Epithelial cell of esophagus (primary cell): ENCODE data around the gene IL20RB.

Experiments
- DNase-seq: peaks from one replicate; pipeline ENCODE4 v3.0.0; 2010; ENCODE audit warnings: low read depth
- H3K4me3 ChIP-seq: 2 replicates; pipeline ENCODE4 v1.5.1; 2011; ENCODE audit warnings: mild to moderate bottlenecking, low read length, control low read depth
- TF ChIP-seq, protein P1 (sequence below): IDR thresholded peaks from 2 replicates; pipeline ENCODE4 v1.5.1; 2011; ENCODE audit warnings: low read depth, mild to moderate bottlenecking, low read length, control low read depth, inconsistent platforms; ENCODE audit not compliant: insufficient read depth; ENCODE audit errors: missing control alignments

Gene IL20RB

DNA sequence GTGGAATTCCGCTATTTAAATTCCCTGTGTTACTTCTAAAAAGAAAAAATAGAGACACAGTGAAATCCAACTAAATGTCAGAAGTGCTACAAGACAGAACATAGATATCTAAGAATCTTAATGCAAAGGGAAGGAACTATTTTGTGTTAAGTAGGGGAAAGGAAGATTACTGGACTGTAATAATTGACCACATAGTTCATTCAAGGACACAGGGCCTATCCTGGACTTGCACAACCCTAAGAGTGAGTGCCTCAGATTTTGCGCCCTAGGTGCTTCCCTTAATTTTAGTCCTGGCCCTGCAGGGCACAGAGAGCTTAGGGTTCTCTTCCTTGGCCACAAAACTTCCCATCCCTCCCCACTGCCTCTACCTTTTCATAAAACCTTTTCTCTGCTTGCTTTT is 3.5 kb upstream of the IL20RB start:
- DNase-seq = peak; percentile 11
- TF ChIP-seq, protein P1, sequence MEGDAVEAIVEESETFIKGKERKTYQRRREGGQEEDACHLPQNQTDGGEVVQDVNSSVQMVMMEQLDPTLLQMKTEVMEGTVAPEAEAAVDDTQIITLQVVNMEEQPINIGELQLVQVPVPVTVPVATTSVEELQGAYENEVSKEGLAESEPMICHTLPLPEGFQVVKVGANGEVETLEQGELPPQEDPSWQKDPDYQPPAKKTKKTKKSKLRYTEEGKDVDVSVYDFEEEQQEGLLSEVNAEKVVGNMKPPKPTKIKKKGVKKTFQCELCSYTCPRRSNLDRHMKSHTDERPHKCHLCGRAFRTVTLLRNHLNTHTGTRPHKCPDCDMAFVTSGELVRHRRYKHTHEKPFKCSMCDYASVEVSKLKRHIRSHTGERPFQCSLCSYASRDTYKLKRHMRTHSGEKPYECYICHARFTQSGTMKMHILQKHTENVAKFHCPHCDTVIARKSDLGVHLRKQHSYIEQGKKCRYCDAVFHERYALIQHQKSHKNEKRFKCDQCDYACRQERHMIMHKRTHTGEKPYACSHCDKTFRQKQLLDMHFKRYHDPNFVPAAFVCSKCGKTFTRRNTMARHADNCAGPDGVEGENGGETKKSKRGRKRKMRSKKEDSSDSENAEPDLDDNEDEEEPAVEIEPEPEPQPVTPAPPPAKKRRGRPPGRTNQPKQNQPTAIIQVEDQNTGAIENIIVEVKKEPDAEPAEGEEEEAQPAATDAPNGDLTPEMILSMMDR = no peak
- H3K4me3 ChIP-seq = no peak overlapping the region

DNA sequence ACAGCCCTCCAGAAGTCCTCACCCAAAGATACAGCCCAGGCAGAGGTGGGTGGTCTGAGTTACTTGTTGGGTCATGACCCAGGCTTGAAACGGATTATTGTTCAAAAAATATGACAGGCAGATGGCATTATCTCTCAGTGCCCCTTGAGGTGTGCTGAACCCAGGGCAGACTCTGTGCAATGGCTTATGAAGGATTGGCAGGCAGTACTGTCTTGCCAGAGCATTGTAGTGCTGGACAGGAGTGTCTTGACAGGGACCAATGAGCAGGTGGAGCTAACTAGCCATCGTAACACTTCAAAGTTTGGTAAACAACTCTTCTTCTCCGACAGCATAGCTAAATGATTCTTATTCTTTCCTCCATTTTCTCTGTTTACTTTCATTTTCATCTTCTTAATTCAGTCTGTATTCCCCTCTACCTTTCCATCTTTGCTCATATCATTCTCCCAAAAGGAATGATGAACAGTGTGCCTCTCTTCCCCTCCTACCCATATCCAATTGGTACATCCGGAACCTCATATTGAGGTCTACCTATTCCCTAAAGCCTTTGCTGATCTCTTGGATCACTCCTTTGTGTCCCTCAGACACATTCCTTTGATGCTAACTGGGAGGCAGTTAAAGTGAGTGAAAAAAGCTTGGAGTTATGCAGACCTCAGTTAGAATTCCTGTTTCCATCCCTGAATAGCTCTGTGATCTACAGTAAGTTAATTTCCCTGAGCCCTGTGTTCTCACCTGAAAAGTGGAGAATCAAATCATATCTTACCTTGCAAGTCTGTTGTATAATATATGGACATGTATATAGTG is 2.6 kb upstream of the IL20RB start:
- TF ChIP-seq, protein P1 = no peak
- DNase-seq = no peak

DNA sequence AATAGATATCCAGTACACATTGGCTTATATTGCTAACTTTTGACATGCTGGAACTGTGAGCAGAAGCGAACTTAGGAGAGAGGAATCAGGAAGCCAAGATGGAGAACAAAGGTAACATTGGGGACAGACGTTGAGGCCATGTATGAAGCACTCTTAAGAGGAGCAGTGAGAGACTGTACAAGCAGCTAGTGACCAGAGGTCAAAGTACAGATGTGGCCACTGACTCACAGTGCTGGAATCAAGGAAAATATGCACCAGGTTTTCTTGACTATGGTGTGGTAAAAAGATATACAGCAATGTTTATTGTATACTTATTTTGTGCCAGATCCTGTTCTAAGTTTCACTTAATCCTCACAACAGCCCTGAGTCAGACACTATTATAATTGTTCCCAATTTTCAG is 2.0 kb upstream of the IL20RB start:
- peak; percentile 34 for DNase-seq
- H3K4me3 ChIP-seq = no peak overlapping the region
- TF ChIP-seq, protein P1 = no peak

More for the DNA sequence above, 2.6 kb upstream of the IL20RB start:
- H3K4me3 ChIP-seq = no peak overlapping the region

DNA sequence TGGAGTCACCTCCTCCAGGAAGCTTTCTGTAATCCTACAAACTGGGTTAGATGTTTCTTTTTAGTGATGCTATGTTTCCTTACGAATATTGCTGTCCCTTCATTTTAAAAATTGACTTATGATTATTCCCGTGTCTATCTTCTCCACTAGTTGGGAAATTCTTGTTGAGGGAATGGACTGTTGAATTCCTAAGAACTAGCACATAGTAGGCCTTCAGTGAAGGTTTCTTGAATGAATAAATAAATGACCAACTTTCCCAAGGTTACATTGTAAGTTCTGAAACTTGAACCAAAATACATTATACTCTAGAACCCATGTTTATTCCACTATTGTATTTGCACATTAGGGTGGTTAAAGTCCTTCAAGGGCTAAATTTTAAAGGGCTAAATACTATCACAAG is 812 bp upstream of the IL20RB start:
- DNase-seq = no peak
- TF ChIP-seq, protein P1 = no peak
- H3K4me3 ChIP-seq = no peak overlapping the region

DNA sequence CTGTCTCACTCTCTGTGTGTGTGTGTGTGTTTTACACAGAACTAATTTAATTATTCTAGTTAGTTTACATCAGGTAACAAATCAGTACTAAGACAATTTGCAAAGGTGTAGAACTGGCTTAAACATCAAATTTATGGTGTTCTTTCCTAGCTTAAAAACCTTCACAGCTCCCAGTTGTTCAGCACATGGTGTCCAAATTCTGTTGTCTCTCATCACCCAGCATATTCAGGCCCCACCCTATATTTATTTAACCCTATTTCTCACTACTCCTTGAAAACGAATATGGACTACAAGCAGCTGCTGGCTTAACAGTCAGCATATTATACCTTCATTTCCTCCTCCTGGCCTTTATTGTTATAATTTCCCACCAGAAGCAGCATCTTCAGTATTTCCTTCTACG is 1.2 kb downstream of the IL20RB start:
- peak; percentile 12 for DNase-seq
- TF ChIP-seq, protein P1 = no peak
- H3K4me3 ChIP-seq = peak overlapping the region; percentile 81

DNA sequence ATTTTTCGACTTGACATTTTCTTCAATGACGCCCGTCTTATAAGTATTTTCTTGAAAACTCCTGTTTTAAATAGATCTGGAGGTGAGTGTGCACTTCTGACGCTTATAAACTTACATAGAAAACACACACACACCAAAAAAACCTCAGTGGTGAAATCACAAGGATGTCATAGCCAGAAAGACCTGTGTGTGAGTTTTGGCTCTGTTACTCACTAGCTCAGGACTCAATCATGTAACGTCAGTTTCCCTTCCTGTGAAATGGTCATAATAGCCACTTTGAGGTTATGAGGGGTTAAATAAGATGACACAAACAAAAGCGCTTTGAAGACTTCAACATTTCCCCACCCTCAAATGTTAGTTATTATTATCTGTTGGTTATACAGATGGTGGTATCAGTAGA is 1.8 kb downstream of the IL20RB start:
- H3K4me3 ChIP-seq = peak overlapping the region; percentile 81
- DNase-seq = no peak
- TF ChIP-seq, protein P1 = no peak
